OCI-LY7 (cell line): ENCODE measurements around the gene DMD.

Source experiments
- EZH2phosphoT487 ChIP-seq: fragments of 200-600 bp; sonication (generic); IDR thresholded peaks from 2 replicates; pipeline ENCODE4 v1.6.1; 2018; ENCODE audit warnings: low read depth, borderline replicate concordance, mild to moderate bottlenecking, mixed run types, antibody characterized with exemption, low read length, moderate library complexity, mixed read lengths
- TF ChIP-seq, protein P1 (sequence below): fragments of 200-600 bp; sonication (generic); conservative IDR thresholded peaks from 2 replicates; pipeline ENCODE4 v1.5.1; 2014; ENCODE audit warnings: mild to moderate bottlenecking, antibody characterized with exemption, low read length, moderate library complexity, mixed read lengths

DNA sequence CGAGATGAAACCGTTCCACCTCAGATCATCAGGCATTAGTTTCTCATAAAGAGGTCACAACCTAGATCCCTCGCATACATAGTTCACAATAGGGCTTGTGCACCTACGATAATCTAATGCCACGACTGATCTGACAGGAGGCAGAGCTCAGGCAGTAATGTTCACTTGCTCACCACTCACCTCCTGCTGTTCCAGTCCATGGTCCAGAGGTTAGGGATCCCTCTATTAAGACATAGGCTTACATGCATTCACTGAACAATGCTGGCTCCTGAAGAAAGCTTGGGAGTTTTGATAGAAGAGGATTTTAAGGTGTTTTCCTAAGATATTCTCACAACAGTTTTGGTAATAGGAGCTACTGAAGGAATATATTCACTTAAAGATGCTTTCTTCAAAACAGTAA is 1903.4 kb downstream of the DMD start:
- TF ChIP-seq, protein P1, sequence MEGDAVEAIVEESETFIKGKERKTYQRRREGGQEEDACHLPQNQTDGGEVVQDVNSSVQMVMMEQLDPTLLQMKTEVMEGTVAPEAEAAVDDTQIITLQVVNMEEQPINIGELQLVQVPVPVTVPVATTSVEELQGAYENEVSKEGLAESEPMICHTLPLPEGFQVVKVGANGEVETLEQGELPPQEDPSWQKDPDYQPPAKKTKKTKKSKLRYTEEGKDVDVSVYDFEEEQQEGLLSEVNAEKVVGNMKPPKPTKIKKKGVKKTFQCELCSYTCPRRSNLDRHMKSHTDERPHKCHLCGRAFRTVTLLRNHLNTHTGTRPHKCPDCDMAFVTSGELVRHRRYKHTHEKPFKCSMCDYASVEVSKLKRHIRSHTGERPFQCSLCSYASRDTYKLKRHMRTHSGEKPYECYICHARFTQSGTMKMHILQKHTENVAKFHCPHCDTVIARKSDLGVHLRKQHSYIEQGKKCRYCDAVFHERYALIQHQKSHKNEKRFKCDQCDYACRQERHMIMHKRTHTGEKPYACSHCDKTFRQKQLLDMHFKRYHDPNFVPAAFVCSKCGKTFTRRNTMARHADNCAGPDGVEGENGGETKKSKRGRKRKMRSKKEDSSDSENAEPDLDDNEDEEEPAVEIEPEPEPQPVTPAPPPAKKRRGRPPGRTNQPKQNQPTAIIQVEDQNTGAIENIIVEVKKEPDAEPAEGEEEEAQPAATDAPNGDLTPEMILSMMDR, result no peak
- no peak for TF ChIP-seq EZH2phosphoT487
